Measurements from ENCODE around the gene ATF6.

Gene ATF6

DNA sequence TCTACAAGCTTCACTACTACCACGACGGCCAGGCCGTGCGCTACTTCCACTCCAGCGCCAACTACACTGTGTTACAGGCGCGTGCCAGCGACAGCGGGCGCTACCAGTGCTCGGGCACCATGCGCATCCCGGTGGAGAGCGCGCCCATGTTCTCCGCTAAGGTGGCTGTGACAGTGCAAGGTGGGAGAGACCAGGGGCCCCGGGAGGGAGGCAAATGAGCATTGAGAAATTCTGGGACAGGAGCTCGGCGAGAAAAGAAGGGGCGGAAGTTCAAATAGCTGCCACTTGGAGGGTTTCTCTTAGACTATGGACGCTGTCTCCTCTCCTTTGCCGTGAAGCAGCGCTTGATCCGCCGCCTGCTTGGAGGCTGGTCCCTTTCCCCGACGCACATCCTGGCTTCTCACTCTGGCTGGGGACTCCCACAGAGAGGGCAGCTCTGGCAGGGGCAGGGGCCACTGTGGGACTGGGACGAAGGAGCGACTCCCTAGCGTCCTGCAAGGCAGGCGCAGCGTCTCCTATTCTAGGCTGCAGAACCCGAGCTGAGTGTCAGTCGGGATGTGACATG, 40.1 kb upstream of the ATF6 start:
- Histone ChIP-seq H3K9ac (ENCODE audit: low read length) (peak overlapping the region; percentile 57; the same call in 1 of the 2 replicates), H3K4me1 (ENCODE audit: low read length) (peaks cover 9% of the 10 kb centered on the region; the same call in 1 of the 2 replicates), H4K20me1 (ENCODE audit: insufficient read depth, low read length) (no peaks in the 10 kb centered on the region), H3K79me2 (ENCODE audit: low read length) (no peaks in the 10 kb centered on the region), H3K27me3 (replicated peaks; ENCODE audit: insufficient read depth, low read length) (peaks cover 6% of the 10 kb centered on the region; the same call in 1 of the 2 replicates), H3K9me2 (replicated peaks; ENCODE audit: insufficient read depth, low read length) (no peaks in the 10 kb centered on the region), H2AFZ (ENCODE audit: low read length) (peak overlapping the region; percentile 90), H3K4me2 (ENCODE audit: low read depth, low read length) (peak overlapping the region; percentile 100), H3K4me3 (ENCODE audit: low read length) (peak overlapping the region; percentile 89), H3F3A (ENCODE audit: insufficient read depth, low read length) (peaks cover 17% of the 10 kb centered on the region), H3K27ac (ENCODE audit: low read length) (no peak overlapping the region; the same call in 1 of the 2 replicates), H3K9me3 (replicated peaks; ENCODE audit: insufficient read depth, low read length) (no peaks in the 10 kb centered on the region), H3K36me3 (replicated peaks; ENCODE audit: insufficient read depth, low read length) (no peaks in the 10 kb centered on the region)
- peak; percentile 42 for DNase-seq
- TF ChIP-seq, protein P1, sequence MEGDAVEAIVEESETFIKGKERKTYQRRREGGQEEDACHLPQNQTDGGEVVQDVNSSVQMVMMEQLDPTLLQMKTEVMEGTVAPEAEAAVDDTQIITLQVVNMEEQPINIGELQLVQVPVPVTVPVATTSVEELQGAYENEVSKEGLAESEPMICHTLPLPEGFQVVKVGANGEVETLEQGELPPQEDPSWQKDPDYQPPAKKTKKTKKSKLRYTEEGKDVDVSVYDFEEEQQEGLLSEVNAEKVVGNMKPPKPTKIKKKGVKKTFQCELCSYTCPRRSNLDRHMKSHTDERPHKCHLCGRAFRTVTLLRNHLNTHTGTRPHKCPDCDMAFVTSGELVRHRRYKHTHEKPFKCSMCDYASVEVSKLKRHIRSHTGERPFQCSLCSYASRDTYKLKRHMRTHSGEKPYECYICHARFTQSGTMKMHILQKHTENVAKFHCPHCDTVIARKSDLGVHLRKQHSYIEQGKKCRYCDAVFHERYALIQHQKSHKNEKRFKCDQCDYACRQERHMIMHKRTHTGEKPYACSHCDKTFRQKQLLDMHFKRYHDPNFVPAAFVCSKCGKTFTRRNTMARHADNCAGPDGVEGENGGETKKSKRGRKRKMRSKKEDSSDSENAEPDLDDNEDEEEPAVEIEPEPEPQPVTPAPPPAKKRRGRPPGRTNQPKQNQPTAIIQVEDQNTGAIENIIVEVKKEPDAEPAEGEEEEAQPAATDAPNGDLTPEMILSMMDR (IDR thresholded peaks at IDR 0.05; ENCODE audit: low read length), result peak; percentile 21
- TF ChIP-seq EZH2phosphoT487 (IDR thresholded peaks at IDR 0.05; ENCODE audit: low read length) (no peak), EZH2 (optimal IDR thresholded peaks at IDR 0.05; ENCODE audit: low read depth, low read length) (no peak)

DNA sequence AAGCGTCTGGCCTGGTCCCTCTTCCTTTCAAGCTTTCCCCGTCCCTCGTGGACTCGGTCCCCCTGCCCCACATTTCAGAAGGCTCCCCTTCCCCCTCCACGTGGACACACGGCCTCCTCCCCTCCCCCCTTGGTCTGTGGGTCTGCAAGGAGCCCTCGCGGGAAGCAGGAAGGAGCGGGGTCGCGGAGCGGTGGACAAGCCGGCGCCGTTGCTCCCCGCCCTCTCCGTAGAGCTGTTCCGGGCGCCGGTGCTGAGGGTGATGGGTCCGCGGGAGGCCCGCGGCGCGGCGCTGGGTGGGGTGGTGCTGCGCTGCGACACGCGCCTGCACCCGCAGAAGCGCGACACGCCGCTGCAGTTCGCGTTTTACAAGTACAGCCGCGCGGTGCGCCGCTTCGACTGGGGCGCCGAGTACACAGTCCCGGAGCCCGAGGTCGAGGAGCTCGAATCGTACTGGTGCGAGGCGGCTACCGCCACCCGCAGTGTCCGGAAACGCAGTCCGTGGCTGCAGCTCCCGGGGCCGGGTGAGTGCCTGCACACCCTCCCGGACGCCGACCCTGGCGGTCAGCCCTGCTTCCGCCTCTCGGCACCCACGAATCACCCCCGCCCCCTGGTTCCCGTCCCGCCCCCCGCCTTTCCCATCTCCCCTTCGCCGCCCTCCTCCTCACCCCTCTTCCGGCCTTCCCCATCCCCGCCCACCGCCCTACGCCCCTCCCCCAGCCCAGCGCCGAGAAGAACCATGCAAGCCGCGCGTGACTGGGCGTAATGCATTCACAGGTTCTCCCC, 39.5 kb upstream of the ATF6 start:
- no peak overlapping the region; the same call in 1 of the 2 replicates for H3K27ac ChIP-seq (ENCODE audit: low read length)
- H3K9ac ChIP-seq (ENCODE audit: low read length), result peak overlapping the region; percentile 57

DNA sequence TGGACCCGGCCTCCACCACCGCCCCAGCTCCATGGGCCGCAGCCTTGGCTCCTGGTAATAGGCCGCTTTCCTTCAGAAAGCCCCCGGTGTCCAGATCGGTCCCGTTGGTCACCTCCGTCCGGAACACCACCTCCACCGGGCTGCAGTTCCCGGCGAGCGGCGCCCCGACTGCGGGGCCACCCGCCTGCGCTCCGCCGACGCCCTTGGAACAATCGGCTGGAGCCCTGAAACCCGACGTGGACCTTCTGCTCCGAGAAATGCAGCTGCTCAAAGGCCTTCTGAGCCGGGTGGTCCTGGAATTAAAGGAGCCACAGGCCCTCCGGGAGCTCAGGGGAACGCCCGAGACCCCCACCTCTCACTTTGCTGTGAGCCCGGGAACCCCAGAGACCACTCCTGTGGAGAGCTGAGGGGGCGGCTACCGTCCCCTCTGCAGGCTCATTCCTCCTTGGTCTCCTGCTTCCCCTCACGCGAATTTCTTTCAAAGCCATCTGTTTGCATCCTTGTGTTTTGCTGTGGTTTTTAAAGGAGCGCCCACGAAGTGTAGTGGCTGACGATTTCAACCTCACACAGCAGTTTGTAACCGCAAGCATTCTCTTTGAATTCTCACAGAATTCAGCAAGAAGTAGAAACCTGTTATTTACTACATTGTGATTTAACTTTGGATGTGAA, 38.7 kb upstream of the ATF6 start:
- peak overlapping the region; percentile 84 for H2AFZ ChIP-seq (ENCODE audit: low read length)
- no peaks in the 10 kb centered on the region for H4K20me1 ChIP-seq (ENCODE audit: insufficient read depth, low read length)
- no peaks in the 10 kb centered on the region for H3K9me3 ChIP-seq (replicated peaks; ENCODE audit: insufficient read depth, low read length)
- no peak for TF ChIP-seq EZH2 (optimal IDR thresholded peaks at IDR 0.05; ENCODE audit: low read depth, low read length)
- no peaks in the 10 kb centered on the region for H3K36me3 ChIP-seq (replicated peaks; ENCODE audit: insufficient read depth, low read length)
- peaks cover 6% of the 10 kb centered on the region; the same call in 1 of the 2 replicates for H3K27me3 ChIP-seq (replicated peaks; ENCODE audit: insufficient read depth, low read length)
- peak overlapping the region; percentile 89 for H3K4me3 ChIP-seq (ENCODE audit: low read length)
- peak overlapping the region; percentile 3; the same call in 1 of the 2 replicates for H3K27ac ChIP-seq (ENCODE audit: low read length)
- peak overlapping the region; percentile 86 for H3K4me2 ChIP-seq (ENCODE audit: low read depth, low read length)
- peak overlapping the region; percentile 41; the same call in 1 of the 2 replicates for H3K9ac ChIP-seq (ENCODE audit: low read length)
- H3K4me1 ChIP-seq (ENCODE audit: low read length), result peaks cover 9% of the 10 kb centered on the region; the same call in 1 of the 2 replicates
- peak; percentile 45 for DNase-seq
- peaks cover 17% of the 10 kb centered on the region for H3F3A ChIP-seq (ENCODE audit: insufficient read depth, low read length)
- no peaks in the 10 kb centered on the region for H3K79me2 ChIP-seq (ENCODE audit: low read length)
- no peaks in the 10 kb centered on the region for H3K9me2 ChIP-seq (replicated peaks; ENCODE audit: insufficient read depth, low read length)

More for the DNA sequence above, 39.5 kb upstream of the ATF6 start:
- H3K9me3 ChIP-seq (replicated peaks; ENCODE audit: insufficient read depth, low read length), result no peaks in the 10 kb centered on the region
- peak overlapping the region; percentile 100 for H3K4me2 ChIP-seq (ENCODE audit: low read depth, low read length)
- peaks cover 17% of the 10 kb centered on the region for H3F3A ChIP-seq (ENCODE audit: insufficient read depth, low read length)
- TF ChIP-seq, protein P1 (IDR thresholded peaks at IDR 0.05; ENCODE audit: low read length), result no peak
- TF ChIP-seq EZH2 (optimal IDR thresholded peaks at IDR 0.05; ENCODE audit: low read depth, low read length), result no peak
- TF ChIP-seq EZH2phosphoT487 (IDR thresholded peaks at IDR 0.05; ENCODE audit: low read length), result no peak
- peaks cover 6% of the 10 kb centered on the region; the same call in 1 of the 2 replicates for H3K27me3 ChIP-seq (replicated peaks; ENCODE audit: insufficient read depth, low read length)
- H2AFZ ChIP-seq (ENCODE audit: low read length), result peak overlapping the region; percentile 90
- no peaks in the 10 kb centered on the region for H3K9me2 ChIP-seq (replicated peaks; ENCODE audit: insufficient read depth, low read length)
- H3K79me2 ChIP-seq (ENCODE audit: low read length), result no peaks in the 10 kb centered on the region
- peak; percentile 77 for DNase-seq
- peak overlapping the region; percentile 89 for H3K4me3 ChIP-seq (ENCODE audit: low read length)
- H4K20me1 ChIP-seq (ENCODE audit: insufficient read depth, low read length), result no peaks in the 10 kb centered on the region
- peaks cover 9% of the 10 kb centered on the region; the same call in 1 of the 2 replicates for H3K4me1 ChIP-seq (ENCODE audit: low read length)
- H3K36me3 ChIP-seq (replicated peaks; ENCODE audit: insufficient read depth, low read length), result no peaks in the 10 kb centered on the region

Data from MM.1S (cell line).